OCI-M1 (cell line): ENCODE results near the gene PPFIA1.
A peak's percentile ranks its signal among the peaks of the same experiment; 100 is the strongest.

Experiments used
- DNase-seq: peaks from one replicate; lab custom pipeline; 2025; lab: John Stamatoyannopoulos, UW

PPFIA1 gene

DNA sequence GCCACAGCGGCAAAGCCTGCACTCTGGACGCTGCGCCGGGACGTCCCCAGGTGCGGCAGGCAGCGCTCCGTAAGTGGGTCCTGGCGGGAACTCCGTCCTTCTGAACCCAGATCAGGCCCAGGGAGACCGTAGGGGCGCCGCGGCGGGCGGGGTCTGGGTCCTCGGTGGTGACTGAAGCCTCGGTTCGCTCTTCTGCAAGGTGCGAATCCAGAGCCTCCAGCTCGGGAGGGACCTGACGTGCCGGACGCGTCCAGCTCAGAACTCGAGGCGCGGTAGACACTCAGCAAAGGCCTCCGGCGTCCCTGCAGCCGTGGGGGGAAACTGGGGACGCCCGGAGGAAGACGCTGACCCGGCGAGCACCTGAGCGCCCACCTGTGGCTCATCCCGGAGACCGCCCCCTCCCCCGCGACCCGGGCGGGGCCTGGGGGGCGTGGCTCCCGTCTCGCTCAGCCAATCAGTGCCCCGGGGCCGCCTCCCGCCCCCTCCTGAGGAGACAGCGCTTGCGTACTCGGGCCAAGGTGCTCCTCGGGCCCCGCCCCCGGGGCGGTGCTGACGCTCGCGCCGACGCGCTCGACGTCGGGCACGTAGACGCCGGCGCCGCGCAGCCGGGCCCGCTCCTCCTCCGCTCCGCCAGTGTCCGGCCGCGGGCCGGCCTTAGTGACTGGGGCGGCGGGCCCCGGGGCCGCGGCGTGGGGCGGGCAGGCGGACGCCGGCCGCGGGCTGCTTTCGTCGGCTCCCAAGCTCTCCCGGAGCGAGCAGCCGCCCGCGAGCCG lies at the start of gene PPFIA1:
PPFIA1 (plus strand) TSS at position 587 of the 773 bp plus-strand sequence. CDS start 1,483 bp downstream, outside the sequence.
- peak; percentile 100 for DNase-seq

- no peak for DNase-seq
These were observed 49.6 kb upstream of the PPFIA1 start for GRCh38 chr11:70220920-70221319.

GRCh38 chr11:70225681-70226177 lies 44.8 kb upstream of the PPFIA1 start:
- no peak for DNase-seq

- no peak for DNase-seq
These were observed 44.3 kb upstream of the PPFIA1 start for GRCh38 chr11:70226183-70226582.

DNA sequence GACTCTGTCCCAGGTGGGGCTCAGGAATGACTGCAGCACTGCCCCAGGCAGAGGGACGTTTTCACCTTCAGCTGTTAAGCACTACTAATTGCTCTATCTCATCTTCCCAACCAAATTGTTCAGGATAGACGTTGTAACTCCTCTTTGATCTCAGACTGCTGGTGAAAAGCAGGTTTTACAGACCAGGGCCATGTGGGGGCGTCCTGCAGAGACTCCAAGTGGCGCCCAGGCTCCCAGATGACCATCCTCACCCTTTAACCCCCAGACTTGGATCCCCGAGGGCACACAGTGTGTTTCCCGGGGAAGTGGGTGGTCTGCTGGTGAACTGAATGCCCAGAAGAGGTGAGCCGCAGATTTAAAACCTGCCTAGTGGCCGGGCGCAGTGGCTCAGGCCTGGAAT lies 43.5 kb upstream of the PPFIA1 start:
- DNase-seq: peak; percentile 82

GRCh38 chr11:70229737-70230136 lies 40.8 kb upstream of the PPFIA1 start:
- DNase-seq: no peak

- DNase-seq: no peak
These were observed 40.2 kb upstream of the PPFIA1 start for GRCh38 chr11:70230151-70230839.

DNA sequence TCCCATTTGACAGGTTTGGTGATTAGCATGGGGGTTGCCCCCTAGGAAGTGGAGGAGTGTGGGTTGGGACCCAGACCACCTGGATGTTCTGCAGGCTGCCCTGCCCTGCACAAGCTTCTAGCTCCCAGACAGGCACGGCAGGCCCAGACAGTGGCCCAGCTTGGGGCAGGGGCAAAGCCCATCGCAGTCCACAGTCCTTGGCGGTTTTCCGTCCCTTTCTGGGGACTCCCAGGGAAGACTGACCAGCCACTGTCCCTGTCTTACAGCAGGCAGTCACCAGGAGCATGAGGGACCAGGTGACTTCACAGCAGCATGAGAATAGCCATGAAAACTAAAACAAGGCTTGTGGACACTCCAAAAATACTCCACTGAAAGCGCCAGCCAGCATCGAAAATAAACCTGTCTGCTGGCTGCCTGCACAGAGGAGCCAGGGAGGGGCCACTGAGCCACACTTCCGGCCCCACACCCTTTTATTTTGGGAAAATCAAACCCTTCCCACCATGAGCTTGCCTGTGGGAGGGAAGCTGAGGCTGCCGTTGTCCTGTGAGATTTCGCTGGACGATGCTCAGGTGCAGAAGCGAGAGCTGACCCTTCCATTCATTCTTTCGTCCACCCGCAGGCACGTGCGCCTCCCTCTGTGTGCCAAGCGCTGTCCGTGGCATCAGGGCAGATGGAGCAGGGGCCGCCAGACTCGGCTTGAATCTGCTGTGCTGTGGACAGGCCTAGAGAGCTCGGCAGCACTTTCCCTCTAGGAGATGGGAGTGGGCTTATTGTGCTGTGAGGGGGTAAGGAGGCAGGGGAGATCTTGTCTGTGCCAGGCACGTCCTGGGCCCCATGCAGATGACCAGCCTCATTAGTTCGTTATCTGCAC lies 39.4 kb upstream of the PPFIA1 start:
- DNase-seq: no peak

DNA sequence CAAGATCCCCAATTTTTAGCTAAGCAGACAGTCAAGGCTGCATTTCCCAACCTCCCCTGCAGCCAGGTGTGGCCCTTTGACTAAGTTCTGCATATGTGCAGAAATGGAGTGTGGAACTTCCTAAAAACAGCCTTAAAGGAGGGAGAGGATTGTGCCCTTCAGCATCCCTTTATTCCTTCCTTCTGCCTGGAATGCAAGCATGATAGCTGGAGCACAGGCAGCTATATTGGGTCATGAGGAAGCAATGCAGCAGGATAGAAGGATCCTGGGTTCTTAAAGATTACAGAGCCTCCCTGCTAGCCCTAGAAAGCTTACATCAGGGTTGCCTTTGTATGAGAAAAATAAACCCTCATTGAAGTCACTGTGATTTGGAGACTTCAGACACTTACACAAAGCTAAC lies 37.5 kb upstream of the PPFIA1 start:
- DNase-seq: no peak

GRCh38 chr11:70233511-70233934 lies 37.0 kb upstream of the PPFIA1 start:
- DNase-seq: no peak

DNA sequence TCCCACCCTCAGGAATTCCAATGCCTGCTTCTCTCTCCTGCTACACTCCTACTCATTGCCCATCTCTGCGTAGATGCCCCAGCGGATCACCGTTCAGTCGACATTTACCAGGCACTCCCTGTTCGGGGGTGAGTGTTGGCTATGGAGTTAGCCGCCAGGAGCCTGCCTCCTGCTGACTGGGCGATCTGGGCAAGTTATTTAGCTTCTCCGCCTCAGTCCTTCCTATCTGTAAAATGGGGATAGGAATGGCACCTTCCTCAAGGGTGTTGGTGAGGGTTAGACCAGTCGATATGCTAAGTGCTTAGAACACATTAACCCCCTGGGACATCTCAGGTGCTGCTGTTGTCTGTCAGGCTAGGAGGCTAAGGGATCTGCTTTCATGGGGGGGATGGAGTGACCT lies 36.5 kb upstream of the PPFIA1 start:
- DNase-seq: no peak

- no peak for DNase-seq
These were observed 30.2 kb upstream of the PPFIA1 start for GRCh38 chr11:70240337-70240736.

DNA sequence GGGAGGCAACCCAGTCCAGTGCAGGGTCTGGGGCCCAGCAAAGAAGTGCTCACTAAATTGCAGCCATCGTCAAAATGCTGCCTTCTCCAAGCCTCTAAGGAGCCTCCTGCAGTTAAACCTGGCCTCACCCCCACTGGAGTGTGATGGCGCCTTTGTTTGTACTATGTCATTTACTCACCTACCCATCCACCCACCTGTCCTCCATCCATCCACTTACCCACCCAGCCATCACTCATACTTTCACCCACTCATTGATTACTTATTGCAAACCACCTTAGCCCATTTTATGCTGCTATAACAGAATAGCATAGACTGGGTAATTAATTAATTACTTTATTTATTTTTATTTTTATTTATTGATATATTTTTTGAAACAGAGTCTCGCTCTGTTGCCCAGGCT lies 28.8 kb upstream of the PPFIA1 start:
- no peak for DNase-seq

- DNase-seq: no peak
These were observed 27.6 kb upstream of the PPFIA1 start for GRCh38 chr11:70242885-70243284.

GRCh38 chr11:70243912-70244652 lies 26.4 kb upstream of the PPFIA1 start:
- DNase-seq: no peak

DNA sequence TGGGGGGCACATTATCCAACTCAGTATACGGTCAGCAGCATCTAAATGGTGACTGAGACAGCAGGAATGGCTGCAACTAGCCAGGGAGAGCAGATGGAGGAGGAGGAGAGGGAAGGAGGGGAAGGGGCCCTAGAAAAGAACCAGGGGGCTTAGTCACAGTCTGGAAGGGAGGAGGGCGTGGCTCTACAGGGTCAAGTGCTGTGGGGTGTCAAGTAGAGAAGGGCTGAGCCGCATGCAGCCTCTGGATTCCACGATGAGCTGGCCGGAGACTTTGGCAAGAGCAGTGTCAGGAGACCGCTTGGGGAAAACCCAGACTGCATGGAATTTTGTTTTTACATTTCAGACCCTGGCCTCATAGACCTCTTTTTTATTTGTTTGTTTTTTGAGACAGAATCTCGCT lies 25.8 kb upstream of the PPFIA1 start:
- no peak for DNase-seq

GRCh38 chr11:70246196-70246595 lies 24.3 kb upstream of the PPFIA1 start:
- no peak for DNase-seq

- DNase-seq: peak; percentile 78
These were observed 23.3 kb upstream of the PPFIA1 start for GRCh38 chr11:70247042-70247709.

- no peak for DNase-seq
These were observed 22.8 kb upstream of the PPFIA1 start for GRCh38 chr11:70247710-70248072.

DNA sequence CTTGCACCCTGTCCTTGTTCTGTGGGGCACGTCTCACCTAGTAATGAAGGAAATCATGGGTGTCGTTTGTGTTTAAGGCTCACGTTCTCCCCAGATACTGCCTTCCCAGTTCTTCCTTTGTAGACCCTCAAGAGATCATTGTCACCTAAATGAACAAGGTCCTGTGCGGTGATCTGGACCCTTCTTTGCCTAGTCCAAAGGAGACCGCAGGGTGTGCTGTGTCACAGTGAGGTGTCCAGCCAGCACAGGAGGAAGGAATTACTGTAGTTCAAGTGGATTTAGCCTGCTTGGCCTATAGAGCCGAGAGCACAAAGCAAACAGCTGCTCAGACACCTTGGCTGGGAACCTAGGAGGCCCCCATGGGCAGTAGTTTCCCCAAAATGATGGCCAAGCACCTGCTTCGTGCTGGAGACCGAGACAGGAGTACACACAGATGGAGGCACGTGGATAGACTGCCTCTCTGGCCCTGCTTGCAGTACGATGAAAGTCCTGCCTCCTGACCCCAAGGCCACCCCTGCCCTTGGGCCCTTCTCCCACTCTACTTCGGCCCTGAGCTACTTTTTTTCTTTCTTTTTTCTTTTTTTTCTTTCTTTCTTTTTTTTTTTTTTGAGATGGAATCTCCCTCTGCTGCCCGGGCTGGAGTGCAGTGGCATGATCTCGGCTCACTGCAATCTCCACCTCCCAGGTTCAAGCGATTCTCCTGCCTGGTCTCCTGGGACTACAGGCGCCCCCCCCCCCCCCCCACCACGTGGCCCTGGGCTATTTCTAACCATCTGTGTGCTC lies 19.4 kb upstream of the PPFIA1 start:
- DNase-seq: no peak
